ENCODE results near the gene GRIN2A. TPM values are rescaled to one million over a fixed set of nuclear protein-coding genes. Genes with fewer than 3 reads are reported as not detected.

The GRIN2A gene
- polyA plus RNA-seq, 1 donor from 2014 or later, result 0.11 TPM

DNA sequence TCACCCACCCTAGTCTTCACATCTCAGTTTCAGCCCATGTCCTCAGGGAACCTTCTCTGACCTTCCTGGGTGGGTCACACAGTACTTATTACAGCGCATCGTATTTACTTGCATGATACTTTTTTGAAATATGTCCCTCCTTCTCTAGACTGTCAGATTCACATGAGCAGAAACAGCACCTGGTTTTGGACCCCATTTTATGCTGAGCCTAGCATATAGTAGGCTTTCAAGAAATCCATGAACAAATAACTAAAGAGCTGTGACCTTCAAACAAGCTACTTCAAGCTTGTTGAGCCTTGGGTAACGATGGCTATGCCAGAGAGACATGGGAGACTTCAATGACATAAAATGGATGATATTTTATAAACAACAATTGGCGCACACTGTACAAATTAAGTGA lies 150.3 kb downstream of the GRIN2A start:
- no peaks in the 10 kb centered on the region for H3K27me3 ChIP-seq (ENCODE audit: insufficient read depth, low read depth, low read length)
- H3K9me3 ChIP-seq (ENCODE audit: low read length), result no peaks in the 10 kb centered on the region
- H3K4me2 ChIP-seq (ENCODE audit: low read length), result no peak overlapping the region
- H3K36me3 ChIP-seq (ENCODE audit: insufficient read depth, low read length), result no peaks in the 10 kb centered on the region
- H3K9ac ChIP-seq (ENCODE audit: low read length), result no peak overlapping the region
- no peak overlapping the region for H3K27ac ChIP-seq (ENCODE audit: low read length)
- no peaks in the 10 kb centered on the region for H4K20me1 ChIP-seq (ENCODE audit: insufficient read depth)
- no peak overlapping the region for H3K4me3 ChIP-seq (ENCODE audit: low read length)
- H3K79me2 ChIP-seq (replicated peaks; ENCODE audit: insufficient read depth, low read length), result no peaks in the 10 kb centered on the region
- H3F3A ChIP-seq (ENCODE audit: insufficient read depth, low read length, poor library complexity, severe bottlenecking), result no peaks in the 10 kb centered on the region
- H3K9me2 ChIP-seq (ENCODE audit: insufficient read depth, low read length), result no peaks in the 10 kb centered on the region
- TF ChIP-seq MXI1 (conservative IDR thresholded peaks at IDR 0.05; ENCODE audit: poor library complexity, severe bottlenecking) (no peak), CTCF (IDR thresholded peaks at IDR 0.05; ENCODE audit: poor library complexity, severe bottlenecking) (no peak), EP300 (conservative IDR thresholded peaks at IDR 0.05; ENCODE audit: poor library complexity, severe bottlenecking) (no peak), RAD21 (conservative IDR thresholded peaks at IDR 0.05) (no peak), SMC3 (conservative IDR thresholded peaks at IDR 0.05; ENCODE audit: poor library complexity) (no peak), TAF1 (IDR thresholded peaks at IDR 0.05; ENCODE audit: low read depth) (no peak), POLR2AphosphoS5 (IDR thresholded peaks at IDR 0.05) (no peak), EZH2 (IDR thresholded peaks at IDR 0.05; ENCODE audit: borderline replicate concordance, insufficient read depth, low read length, poor library complexity, severe bottlenecking) (no peak)
- TF ChIP-seq, protein P1, sequence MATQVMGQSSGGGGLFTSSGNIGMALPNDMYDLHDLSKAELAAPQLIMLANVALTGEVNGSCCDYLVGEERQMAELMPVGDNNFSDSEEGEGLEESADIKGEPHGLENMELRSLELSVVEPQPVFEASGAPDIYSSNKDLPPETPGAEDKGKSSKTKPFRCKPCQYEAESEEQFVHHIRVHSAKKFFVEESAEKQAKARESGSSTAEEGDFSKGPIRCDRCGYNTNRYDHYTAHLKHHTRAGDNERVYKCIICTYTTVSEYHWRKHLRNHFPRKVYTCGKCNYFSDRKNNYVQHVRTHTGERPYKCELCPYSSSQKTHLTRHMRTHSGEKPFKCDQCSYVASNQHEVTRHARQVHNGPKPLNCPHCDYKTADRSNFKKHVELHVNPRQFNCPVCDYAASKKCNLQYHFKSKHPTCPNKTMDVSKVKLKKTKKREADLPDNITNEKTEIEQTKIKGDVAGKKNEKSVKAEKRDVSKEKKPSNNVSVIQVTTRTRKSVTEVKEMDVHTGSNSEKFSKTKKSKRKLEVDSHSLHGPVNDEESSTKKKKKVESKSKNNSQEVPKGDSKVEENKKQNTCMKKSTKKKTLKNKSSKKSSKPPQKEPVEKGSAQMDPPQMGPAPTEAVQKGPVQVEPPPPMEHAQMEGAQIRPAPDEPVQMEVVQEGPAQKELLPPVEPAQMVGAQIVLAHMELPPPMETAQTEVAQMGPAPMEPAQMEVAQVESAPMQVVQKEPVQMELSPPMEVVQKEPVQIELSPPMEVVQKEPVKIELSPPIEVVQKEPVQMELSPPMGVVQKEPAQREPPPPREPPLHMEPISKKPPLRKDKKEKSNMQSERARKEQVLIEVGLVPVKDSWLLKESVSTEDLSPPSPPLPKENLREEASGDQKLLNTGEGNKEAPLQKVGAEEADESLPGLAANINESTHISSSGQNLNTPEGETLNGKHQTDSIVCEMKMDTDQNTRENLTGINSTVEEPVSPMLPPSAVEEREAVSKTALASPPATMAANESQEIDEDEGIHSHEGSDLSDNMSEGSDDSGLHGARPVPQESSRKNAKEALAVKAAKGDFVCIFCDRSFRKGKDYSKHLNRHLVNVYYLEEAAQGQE (IDR thresholded peaks at IDR 0.05; ENCODE audit: borderline replicate concordance), result no peak
- H2AFZ ChIP-seq (ENCODE audit: low read depth, low read length), result no peak overlapping the region

DNA sequence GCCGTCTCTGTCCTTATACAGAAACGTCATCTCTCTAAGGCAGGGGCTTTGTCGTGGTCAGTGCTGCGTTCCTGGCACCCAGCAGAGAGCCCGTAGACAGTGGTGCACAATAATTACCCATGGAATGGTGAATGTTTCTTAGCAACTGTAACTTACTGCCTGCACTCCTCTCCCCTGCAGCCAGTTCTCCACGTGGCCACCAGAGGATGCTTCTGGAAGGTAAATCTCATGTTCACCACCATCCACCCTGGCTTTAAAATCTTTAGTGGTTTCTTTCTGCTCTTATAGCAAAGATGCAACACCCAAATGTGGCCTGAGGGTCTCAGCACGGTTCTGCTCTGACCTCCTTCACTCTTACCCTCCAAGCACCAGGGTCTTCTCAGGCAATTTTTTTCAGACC lies 150.8 kb downstream of the GRIN2A start:
- Histone ChIP-seq H3F3A (ENCODE audit: insufficient read depth, low read length, poor library complexity, severe bottlenecking) (no peaks in the 10 kb centered on the region), H3K4me2 (ENCODE audit: low read length) (no peak overlapping the region), H4K20me1 (ENCODE audit: insufficient read depth) (no peaks in the 10 kb centered on the region), H3K36me3 (ENCODE audit: insufficient read depth, low read length) (no peaks in the 10 kb centered on the region), H3K27me3 (ENCODE audit: insufficient read depth, low read depth, low read length) (no peaks in the 10 kb centered on the region), H3K27ac (ENCODE audit: low read length) (no peak overlapping the region), H3K4me3 (ENCODE audit: low read length) (no peak overlapping the region), H2AFZ (ENCODE audit: low read depth, low read length) (no peak overlapping the region), H3K9ac (ENCODE audit: low read length) (no peak overlapping the region), H3K9me3 (ENCODE audit: low read length) (no peaks in the 10 kb centered on the region), H3K79me2 (replicated peaks; ENCODE audit: insufficient read depth, low read length) (no peaks in the 10 kb centered on the region), H3K9me2 (ENCODE audit: insufficient read depth, low read length) (no peaks in the 10 kb centered on the region)
- TF ChIP-seq TAF1 (IDR thresholded peaks at IDR 0.05; ENCODE audit: low read depth) (no peak), SMC3 (conservative IDR thresholded peaks at IDR 0.05; ENCODE audit: poor library complexity) (no peak), POLR2AphosphoS5 (IDR thresholded peaks at IDR 0.05) (no peak), CTCF (IDR thresholded peaks at IDR 0.05; ENCODE audit: poor library complexity, severe bottlenecking) (no peak), EZH2 (IDR thresholded peaks at IDR 0.05; ENCODE audit: borderline replicate concordance, insufficient read depth, low read length, poor library complexity, severe bottlenecking) (no peak), EP300 (conservative IDR thresholded peaks at IDR 0.05; ENCODE audit: poor library complexity, severe bottlenecking) (no peak), MXI1 (conservative IDR thresholded peaks at IDR 0.05; ENCODE audit: poor library complexity, severe bottlenecking) (no peak), RAD21 (conservative IDR thresholded peaks at IDR 0.05) (no peak)
- TF ChIP-seq, protein P1 (IDR thresholded peaks at IDR 0.05; ENCODE audit: borderline replicate concordance), result no peak
